ENCODE measurements around the gene SAFB2.

DNA sequence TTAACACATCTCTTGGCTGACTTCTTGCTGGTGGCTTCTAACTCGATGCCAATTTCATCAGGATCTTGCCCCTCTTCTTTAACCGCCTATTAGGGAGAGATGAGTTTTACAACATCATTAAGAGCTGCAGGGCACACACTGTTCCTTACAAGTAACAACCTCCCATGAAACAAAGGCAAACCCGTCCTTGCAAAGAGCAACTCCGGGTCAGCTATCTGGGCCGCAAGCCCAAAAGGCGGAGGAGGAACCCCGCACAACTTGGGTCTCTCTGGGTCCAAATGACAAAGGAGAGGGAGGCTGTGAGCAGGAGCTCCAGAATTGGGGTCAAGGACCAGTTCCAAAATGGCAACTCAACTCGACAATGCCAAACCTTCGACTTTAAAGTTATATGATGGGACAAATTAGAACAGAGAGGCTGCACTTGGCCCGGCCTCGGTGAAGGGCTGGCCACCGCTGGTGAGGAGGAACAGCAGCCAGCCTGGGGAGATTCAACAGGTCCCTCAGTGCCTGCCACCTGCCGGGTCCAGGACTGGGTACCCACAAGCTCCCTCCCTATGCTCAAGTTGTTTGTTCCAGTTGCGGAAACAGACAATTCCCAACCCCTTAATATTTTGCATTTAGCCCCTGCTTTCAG is 1.1 kb downstream of the SAFB2 start:
- TF ChIP-seq CTCF (IDR thresholded peaks at IDR 0.05): no peak
- TF ChIP-seq EZH2 (IDR thresholded peaks at IDR 0.05; ENCODE audit: borderline replicate concordance, insufficient read depth, low read depth, low read length, poor library complexity, severe bottlenecking): no peak

All from B cell (primary cell).